K562 (cell line): ENCODE measurements around the gene UNC5B. TPM values are rescaled to one million over a fixed set of nuclear protein-coding genes. Genes with fewer than 3 reads are reported as not detected.

Experiments used
- ATF6 ChIP-seq: sonication (generic); formaldehyde crosslinking; IDR thresholded peaks from 2 replicates; pipeline ENCODE4 v1.4.0; 2020; ENCODE audit warnings: mild to moderate bottlenecking, missing genetic modification reagents
- CCAR2 ChIP-seq: fragments of 200-400 bp; formaldehyde crosslinking; IDR thresholded peaks from 2 replicates; pipeline ENCODE4 v1.6.1; 2017; ENCODE audit warnings: mild to moderate bottlenecking, low read depth, low read length
- E2F3 ChIP-seq: fragments of 250-450 bp; sonication (Bioruptor Pico); IDR thresholded peaks from 2 replicates; pipeline ENCODE4 v1.4.0; 2020; ENCODE audit warnings: mild to moderate bottlenecking
- EHMT2 ChIP-seq: fragments of 450-650 bp; IDR thresholded peaks from 2 replicates; pipeline ENCODE4 v1.6.1; 2018; ENCODE audit warnings: antibody characterized with exemption
- FIP1L1 ChIP-seq: fragments of 200-400 bp; formaldehyde crosslinking; IDR thresholded peaks from 2 replicates; pipeline ENCODE4 v1.6.1; 2018; ENCODE audit warnings: mild to moderate bottlenecking, low read depth, low read length; ENCODE audit not compliant: poor library complexity, severe bottlenecking
- FOXO4 ChIP-seq: fragments of 450-650 bp; formaldehyde crosslinking; IDR thresholded peaks from 2 replicates; pipeline ENCODE4 v1.4.0; 2020; ENCODE audit warnings: mild to moderate bottlenecking, moderate library complexity
- HDGF ChIP-seq: fragments of 450-650 bp; IDR thresholded peaks from 2 replicates; pipeline ENCODE4 v1.6.1; 2016
- HNRNPK ChIP-seq: fragments of 200-400 bp; formaldehyde crosslinking; IDR thresholded peaks from one replicate; pipeline ENCODE4 v1.6.1; 2018; ENCODE audit warnings: mild to moderate bottlenecking, low read depth, low read length; ENCODE audit not compliant: poor library complexity, severe bottlenecking
- IRF2 ChIP-seq: sonication (generic); formaldehyde crosslinking; IDR thresholded peaks from 2 replicates; pipeline ENCODE4 v1.8.1; 2022; ENCODE audit warnings: mild to moderate bottlenecking, missing genetic modification reagents
- L3MBTL2 ChIP-seq: fragments of 450-650 bp; IDR thresholded peaks from 2 replicates; pipeline ENCODE4 v1.6.1; 2016; ENCODE audit warnings: mild to moderate bottlenecking, moderate library complexity
- MED1 ChIP-seq: sonication (generic); formaldehyde crosslinking; IDR thresholded peaks from 2 replicates; pipeline ENCODE4 v1.8.1; 2023; ENCODE audit warnings: missing genetic modification reagents, borderline replicate concordance
- MTA3 ChIP-seq: fragments of 450-650 bp; formaldehyde crosslinking; IDR thresholded peaks from 2 replicates; pipeline ENCODE4 v1.6.1; 2017; ENCODE audit warnings: mild to moderate bottlenecking, borderline replicate concordance
- PCBP2 ChIP-seq: fragments of 200-400 bp; formaldehyde crosslinking; IDR thresholded peaks from 2 replicates; pipeline ENCODE4 v1.6.1; 2018; ENCODE audit warnings: low read length, low read depth, mild to moderate bottlenecking, moderate library complexity; ENCODE audit not compliant: poor library complexity, severe bottlenecking
- RAD51 ChIP-seq: fragments of 450-650 bp; IDR thresholded peaks from 2 replicates; pipeline ENCODE4 v1.7.1; 2016; ENCODE audit warnings: low read depth, mild to moderate bottlenecking, borderline replicate concordance
- TEAD1 ChIP-seq, 2 experiments: fragments of 450-650 bp in 1 of 2; sonication (generic) in 1 of 2; formaldehyde crosslinking; IDR thresholded peaks; 2 replicates each; pipeline versions ENCODE4 v1.4.0 to v1.8.0; 2020 to 2022; ENCODE audit warnings: mild to moderate bottlenecking in 2 of 2, missing genetic modification reagents in 1 of 2
- TFAP4 ChIP-seq: sonication (generic); formaldehyde crosslinking; IDR thresholded peaks from 2 replicates; pipeline ENCODE4 v1.8.0; 2022; ENCODE audit warnings: missing genetic modification reagents, mild to moderate bottlenecking, moderate library complexity, borderline replicate concordance
- TRIM25 ChIP-seq: fragments of 450-650 bp; IDR thresholded peaks from 2 replicates; pipeline ENCODE4 v1.7.0; 2016; ENCODE audit warnings: borderline replicate concordance
- ZBTB8A ChIP-seq: fragments of 450-650 bp; IDR thresholded peaks from 2 replicates; pipeline ENCODE4 v1.6.1; 2018; ENCODE audit warnings: mild to moderate bottlenecking, moderate library complexity; ENCODE audit not compliant: partially characterized antibody
- ZC3H11A ChIP-seq: IDR thresholded peaks from 2 replicates; pipeline ENCODE4 v1.6.1; 2012; ENCODE audit warnings: low read depth, low read length, improper control_type of control experiment
- ZFP30 ChIP-seq: fragments of 250-450 bp; sonication (Bioruptor Pico); IDR thresholded peaks from 2 replicates; pipeline ENCODE4 v1.8.0; 2022; ENCODE audit warnings: moderate library complexity, mild to moderate bottlenecking, inconsistent platforms, borderline replicate concordance
- ZNF354B ChIP-seq: fragments of 250-450 bp; sonication (Bioruptor Pico); IDR thresholded peaks from 2 replicates; pipeline ENCODE4 v1.4.0; 2020
- ZNF408 ChIP-seq: fragments of 250-450 bp; sonication (Bioruptor Pico); IDR thresholded peaks from 2 replicates; pipeline ENCODE4 v1.4.0; 2020; ENCODE audit warnings: low read depth, mild to moderate bottlenecking, moderate library complexity
- polyA plus RNA-seq, 8 experiments: library from polyadenylated mRNA; depleted of rRNA in 4 of 8; stranded (reverse) in 5 of 8; unstranded in 3 of 8; fragments of >200 nt; fragmentation: Nextera tagmentation in 2 of 8; fragmentation: Illumina TruSeq in 1 of 8; extraction: Ambion mirVana in 2 of 8; extraction: Trizol in 1 of 8; gene quantifications; 2 replicates each; pipeline versions ENCODE4 v1.2.1 to v1.2.3, GENCODE V29; 2011 to 2014; ENCODE audit warnings: inconsistent platforms in 1 of 8, missing spikeins in 1 of 8
- total RNA-seq, 7 experiments: library from RNA; depleted of rRNA in 6 of 7; stranded (reverse); fragments of >200 nt in 6 of 7; fragmentation: Illumina TruSeq in 2 of 7; extraction: Trizol in 2 of 7; gene quantifications; 2 replicates each; pipeline versions ENCODE4 v1.2.1 to v1.2.3, GENCODE V29; 2011 to 2021; ENCODE audit warnings: low replicate concordance in 1 of 7

Gene UNC5B
- total and polyA plus RNA-seq, 9 of the 15 experiments (the other 6 are each of a cell fraction or from before 2014, with no cell fraction given) = 0.10 to 8.4 (median 2.1) TPM

GRCh38 chr10:71234970-71235685 lies 22.8 kb downstream of the UNC5B start (continued):
- TF ChIP-seq FOXO4 (CRISPR knock-in tag) (no peak), ATF6 (CRISPR knock-in tag) (no peak), ZNF354B (CRISPR knock-in tag) (no peak), MTA3 (peak; percentile 47; the same call in 1 of the 2 replicates), MED1 (no peak), TFAP4 (no peak; the same call in 1 of the 2 replicates), RAD51 (no peak), E2F3 (CRISPR knock-in tag) (no peak), TRIM25 (no peak), L3MBTL2 (no peak), ZC3H11A (no peak), IRF2 (CRISPR knock-in tag) (no peak), HNRNPK (no peak), PCBP2 (no peak), FIP1L1 (no peak), ZNF408 (no peak), CCAR2 (no peak), ZBTB8A (no peak), TEAD1 (CRISPR knock-in tag; IDR thresholded peaks at IDR 0.05) (0 out of 4 replicates have a peak, but pooled peaks of 1 of the 2 experiments have one; percentile 1), HDGF (no peak), EHMT2 (no peak), ZFP30 (CRISPR knock-in tag) (no peak)
